Common myeloid progenitor, CD34-positive (primary cell): ENCODE measurements around the gene SLC35F4.

Source experiments
- CTCF ChIA-PET: fragments of 350-600 bp; sonication (Branson Sonifier 250); formaldehyde crosslinking; loops from one replicate; lab custom pipeline; 2021; ENCODE audit warnings: antibody characterized with exemption; lab: Charles Lee
- POLR2A ChIA-PET: fragments of 350-600 bp; sonication (Branson Sonifier 250); formaldehyde crosslinking; loops from one replicate; lab custom pipeline; 2021; ENCODE audit warnings: antibody characterized with exemption; lab: Charles Lee
- DNase-seq, 3 donors: peaks; one replicate each; pipeline versions ENCODE4 v3.0.0 to v3.0.0-alpha.2; 2013
- H3K27ac ChIP-seq, 2 experiments: 1 replicate in 1 of 2; 2 replicates in 1 of 2; pipeline ENCODE4 v1.7.0; 2013; ENCODE audit warnings: inconsistent platforms in 2 of 2, low read length in 2 of 2, mild to moderate bottlenecking in 2 of 2, low read depth in 1 of 2, moderate library complexity in 1 of 2; ENCODE audit not compliant: severe bottlenecking in 2 of 2, insufficient read depth in 1 of 2, poor library complexity in 1 of 2
- H3K27me3 ChIP-seq, 5 experiments: replicated peaks in 2 of 5; 1 replicate in 3 of 5; 2 replicates in 2 of 5; pipeline versions ENCODE4 v1.6.1 to v1.7.0; 2013; ENCODE audit warnings: low read length in 4 of 5, mild to moderate bottlenecking in 2 of 5, moderate library complexity in 2 of 5, inconsistent platforms in 1 of 5; ENCODE audit not compliant: insufficient read depth in 5 of 5, control insufficient read depth in 4 of 5
- H3K36me3 ChIP-seq, 4 experiments: 1 replicate in 2 of 4; 2 replicates in 2 of 4; pipeline versions ENCODE4 v1.6.1 to v1.7.0; 2013; ENCODE audit warnings: low read length in 3 of 4, control low read depth in 1 of 4, mild to moderate bottlenecking in 1 of 4; ENCODE audit not compliant: control insufficient read depth in 4 of 4, insufficient read depth in 4 of 4
- H3K4me1 ChIP-seq, 4 experiments: 1 replicate in 3 of 4; 2 replicates in 1 of 4; pipeline versions ENCODE4 v1.6.1 to v1.7.1; 2013; ENCODE audit warnings: low read length in 3 of 4, mild to moderate bottlenecking in 3 of 4, control low read depth in 1 of 4, inconsistent platforms in 1 of 4, moderate library complexity in 1 of 4; ENCODE audit not compliant: control insufficient read depth in 4 of 4, insufficient read depth in 4 of 4; ENCODE audit errors: control extremely low read depth in 1 of 4
- H3K4me3 ChIP-seq, 7 experiments: 1 replicate in 4 of 7; 2 replicates in 3 of 7; pipeline versions ENCODE4 v1.5.1 to v1.7.0; 2013; ENCODE audit warnings: mild to moderate bottlenecking in 7 of 7, low read length in 6 of 7, moderate library complexity in 6 of 7, inconsistent platforms in 2 of 7, low read depth in 2 of 7, control low read depth in 1 of 7; ENCODE audit not compliant: insufficient read depth in 4 of 7, control insufficient read depth in 1 of 7; ENCODE audit errors: extremely low read depth in 1 of 7
- H3K9me3 ChIP-seq, 5 experiments: 1 replicate in 4 of 5; 2 replicates in 1 of 5; pipeline versions ENCODE4 v1.6.1 to v1.7.1; 2013; ENCODE audit warnings: low read length in 4 of 5, mild to moderate bottlenecking in 2 of 5, inconsistent platforms in 1 of 5, low read depth in 1 of 5, moderate library complexity in 1 of 5; ENCODE audit not compliant: control insufficient read depth in 4 of 5, insufficient read depth in 2 of 5; ENCODE audit errors: control extremely low read depth in 1 of 5
- WGBS: methylation state at CpG from one replicate; pipeline ENCODE4 v1.1.5; 2013; ENCODE audit not compliant: insufficient coverage; 5-methylcytosine and 5-hydroxymethylcytosine counted together

The SLC35F4 gene

DNA sequence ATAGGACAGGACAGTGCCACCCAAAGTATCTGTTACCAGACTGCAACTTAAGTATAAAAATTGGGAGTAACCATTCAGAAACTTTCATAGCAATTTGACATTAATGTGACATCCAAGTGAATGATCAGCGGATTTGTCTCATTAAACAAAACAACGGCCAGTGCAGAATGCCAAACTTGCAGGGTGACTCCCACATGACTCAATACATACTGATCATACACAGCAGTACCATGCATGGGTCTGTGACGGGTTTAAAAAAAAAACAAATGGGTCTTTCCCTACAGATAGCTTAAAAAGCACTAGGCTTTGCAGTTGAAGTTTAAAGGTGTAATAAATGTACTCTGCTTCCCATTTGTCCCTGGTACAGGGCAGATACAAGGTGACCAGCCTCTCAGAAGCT, 116.6 kb downstream of the SLC35F4 start:
- no peak for DNase-seq
- no peaks in the 10 kb centered on the region for H3K36me3 ChIP-seq

GRCh38 chr14:57748279-57748678, 117.6 kb downstream of the SLC35F4 start:
- Histone ChIP-seq H3K4me1 (no peaks in the 10 kb centered on the region), H3K36me3 (no peaks in the 10 kb centered on the region), H3K27ac (no peak overlapping the region), H3K4me3 (no peak overlapping the region), H3K9me3 (no peaks in the 10 kb centered on the region), H3K27me3 (no peaks in the 10 kb centered on the region)
- DNase-seq: no peak
- POLR2A ChIA-PET: no interaction called here
- CTCF ChIA-PET: no interaction called here
- no CpG with 5 or more reads among the region's 1 CpG for WGBS

More for the DNA sequence above, 116.6 kb downstream of the SLC35F4 start:
- H3K9me3 ChIP-seq: no peaks in the 10 kb centered on the region
- no peak overlapping the region for H3K27ac ChIP-seq
- no peaks in the 10 kb centered on the region for H3K27me3 ChIP-seq
- POLR2A ChIA-PET: no interaction called here
- H3K4me3 ChIP-seq: no peak overlapping the region
- no CpG with 5 or more reads among the region's 3 CpGs for WGBS
- CTCF ChIA-PET: no interaction called here
- no peaks in the 10 kb centered on the region for H3K4me1 ChIP-seq

GRCh38 chr14:57747036-57747435, 118.9 kb downstream of the SLC35F4 start:
- H3K9me3 ChIP-seq: no peaks in the 10 kb centered on the region
- ChIA-PET POLR2A (no interaction called here), CTCF (no interaction called here)
- H3K4me1 ChIP-seq: no peaks in the 10 kb centered on the region
- H3K4me3 ChIP-seq: no peak overlapping the region
- H3K27ac ChIP-seq: no peak overlapping the region
- H3K36me3 ChIP-seq: no peaks in the 10 kb centered on the region
- no peak for DNase-seq
- H3K27me3 ChIP-seq: no peaks in the 10 kb centered on the region
- WGBS: 100% methylated on average over 3 of the region's 4 CpGs

GRCh38 chr14:57746563-57746962, 119.3 kb downstream of the SLC35F4 start:
- Histone ChIP-seq H3K27ac (no peak overlapping the region), H3K36me3 (no peaks in the 10 kb centered on the region), H3K4me3 (no peak overlapping the region), H3K27me3 (no peaks in the 10 kb centered on the region), H3K4me1 (no peaks in the 10 kb centered on the region), H3K9me3 (no peaks in the 10 kb centered on the region)
- CTCF ChIA-PET: no interaction called here
- DNase-seq: no peak
- 71% methylated on average over 1 of the region's 1 CpG for WGBS
- POLR2A ChIA-PET: no interaction called here

GRCh38 chr14:57739516-57739915, 126.4 kb downstream of the SLC35F4 start:
- POLR2A ChIA-PET: no interaction called here

DNA sequence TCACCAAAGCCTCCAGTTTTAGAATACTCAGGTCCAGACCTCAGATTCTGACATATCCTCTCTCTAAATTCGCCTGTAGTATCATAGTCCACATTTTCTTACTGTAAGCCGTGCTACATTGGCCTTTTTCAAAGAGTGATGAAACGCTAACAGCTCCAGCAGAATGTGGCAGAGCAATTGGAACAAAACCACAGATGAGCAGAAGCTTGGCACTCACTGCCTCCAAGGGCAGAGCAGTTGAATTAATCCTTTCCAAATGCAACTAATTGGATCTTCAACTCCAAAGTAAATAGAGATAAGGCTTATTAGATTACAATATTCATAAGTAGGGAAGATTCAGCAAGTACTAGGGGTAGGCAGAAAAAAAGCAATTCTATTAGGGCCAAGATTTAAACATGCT, 128.3 kb downstream of the SLC35F4 start:
- DNase-seq: no peak
- H3K27ac ChIP-seq: no peak overlapping the region
- H3K27me3 ChIP-seq: no peaks in the 10 kb centered on the region
- POLR2A ChIA-PET: no interaction called here
- H3K9me3 ChIP-seq: no peaks in the 10 kb centered on the region
- H3K4me3 ChIP-seq: no peak overlapping the region
- no peaks in the 10 kb centered on the region for H3K36me3 ChIP-seq
- WGBS: 86% methylated on average over 1 of the region's 3 CpGs
- CTCF ChIA-PET: no interaction called here
- no peaks in the 10 kb centered on the region for H3K4me1 ChIP-seq

More at GRCh38 chr14:57739516-57739915, 126.4 kb downstream of the SLC35F4 start:
- Histone ChIP-seq H3K9me3 (no peaks in the 10 kb centered on the region), H3K4me1 (no peaks in the 10 kb centered on the region), H3K36me3 (no peaks in the 10 kb centered on the region), H3K27ac (no peak overlapping the region), H3K27me3 (no peaks in the 10 kb centered on the region), H3K4me3 (no peak overlapping the region)
- no peak for DNase-seq
- 100% methylated on average over 1 of the region's 2 CpGs for WGBS
- CTCF ChIA-PET: no interaction called here

DNA sequence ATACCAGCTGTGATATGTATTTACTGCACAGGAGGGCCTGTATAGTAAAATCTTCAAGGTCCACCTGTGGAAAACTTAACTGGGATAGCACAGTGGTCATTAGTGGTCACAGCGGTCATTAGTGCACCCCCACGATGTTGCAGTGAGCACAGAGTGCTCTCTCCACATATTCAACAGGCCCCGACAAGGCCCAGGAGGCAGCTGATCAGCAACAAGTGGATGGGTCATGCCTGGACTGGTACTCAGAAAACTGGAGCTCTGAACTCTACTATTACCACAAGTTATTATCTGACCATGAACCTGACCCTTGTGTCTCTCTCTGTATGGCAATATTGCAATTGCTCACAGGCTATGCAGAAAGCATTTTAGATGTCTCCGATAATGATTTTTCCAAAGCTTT, 129.5 kb downstream of the SLC35F4 start:
- H3K9me3 ChIP-seq: no peaks in the 10 kb centered on the region
- 85% methylated on average over 3 of the region's 4 CpGs for WGBS
- ChIA-PET POLR2A (no interaction called here), CTCF (no interaction called here)
- no peaks in the 10 kb centered on the region for H3K36me3 ChIP-seq
- DNase-seq: no peak
- no peaks in the 10 kb centered on the region for H3K4me1 ChIP-seq
- no peak overlapping the region for H3K4me3 ChIP-seq
- H3K27me3 ChIP-seq: no peaks in the 10 kb centered on the region
- H3K27ac ChIP-seq: no peak overlapping the region
